Retina (tissue), 1 donor: ENCODE results near the gene ZNF827.
"Not testable (repeated sequence)": the region's sequence is repeated elsewhere in the genome, so short reads cannot be mapped to it uniquely, and the experiment has no call there.

Source experiments
- DNase-seq: peaks from one replicate; pipeline ENCODE4 v3.0.0-alpha.2; 2016

Gene ZNF827

DNA sequence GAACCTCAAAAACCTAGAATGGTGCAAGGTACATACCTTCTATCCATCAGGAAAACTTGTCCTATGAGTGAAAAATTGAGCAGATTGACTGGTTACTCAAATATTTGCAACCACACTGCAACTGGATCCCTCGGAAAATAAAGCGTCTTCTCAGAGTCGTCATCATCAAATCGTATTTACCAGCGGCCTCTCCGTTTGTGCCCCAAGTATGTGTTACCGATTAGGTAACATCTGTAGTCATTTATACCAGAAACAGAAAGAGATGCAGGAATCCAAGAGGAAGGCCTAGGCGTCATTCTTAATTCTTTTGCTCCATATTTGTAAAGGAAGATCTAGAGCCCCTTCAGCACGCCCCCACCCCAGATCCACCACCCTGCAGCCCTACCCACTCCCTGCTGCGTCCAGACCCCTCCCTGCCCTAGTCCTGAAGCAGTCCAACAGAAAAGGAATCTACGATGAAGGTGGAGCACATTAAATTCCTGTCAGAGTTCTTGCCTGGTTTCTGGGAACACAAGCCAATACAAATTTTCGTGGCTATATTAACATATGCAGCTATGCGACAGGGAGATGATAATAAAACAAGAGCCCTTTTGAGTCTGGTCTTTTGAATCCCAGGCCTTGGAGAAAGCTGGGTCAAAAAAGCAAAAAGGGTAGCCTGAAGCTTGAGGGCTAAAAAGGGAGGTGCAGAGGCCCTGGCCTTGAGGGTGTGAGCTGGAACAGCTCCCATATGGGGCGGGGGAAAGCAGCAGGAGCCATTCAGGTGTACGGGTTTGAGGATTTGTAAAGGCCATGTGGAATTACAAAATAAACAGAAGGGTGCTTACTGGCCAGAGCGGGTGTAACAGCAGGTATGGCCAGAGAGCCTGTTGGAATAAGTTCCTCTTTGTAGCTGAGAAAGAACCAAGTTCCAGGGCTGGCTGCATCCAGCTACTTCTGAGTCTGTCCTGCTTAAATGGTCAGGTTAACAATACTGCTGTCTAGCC is 77.0 kb downstream of the ZNF827 start:
- DNase-seq, result no peak

DNA sequence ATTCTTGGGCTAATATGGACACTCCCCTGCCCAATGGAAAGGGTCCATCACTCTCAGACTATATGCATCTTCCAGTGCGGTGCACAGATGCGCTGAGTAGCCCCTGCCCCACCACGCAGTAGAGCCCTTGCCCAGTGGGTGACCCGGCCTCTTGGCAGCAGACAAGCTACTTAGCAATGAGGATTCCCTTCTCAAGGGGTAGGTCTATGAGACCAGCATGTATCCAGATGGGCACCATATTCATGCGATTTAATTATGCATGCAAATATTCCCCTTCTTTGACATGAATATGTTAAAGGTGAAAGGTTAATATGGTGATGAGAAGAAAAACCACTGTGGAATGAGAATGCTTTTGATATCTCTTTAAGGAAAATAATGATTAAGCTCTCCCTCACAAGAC is 77.7 kb downstream of the ZNF827 start:
- DNase-seq, result no peak

DNA sequence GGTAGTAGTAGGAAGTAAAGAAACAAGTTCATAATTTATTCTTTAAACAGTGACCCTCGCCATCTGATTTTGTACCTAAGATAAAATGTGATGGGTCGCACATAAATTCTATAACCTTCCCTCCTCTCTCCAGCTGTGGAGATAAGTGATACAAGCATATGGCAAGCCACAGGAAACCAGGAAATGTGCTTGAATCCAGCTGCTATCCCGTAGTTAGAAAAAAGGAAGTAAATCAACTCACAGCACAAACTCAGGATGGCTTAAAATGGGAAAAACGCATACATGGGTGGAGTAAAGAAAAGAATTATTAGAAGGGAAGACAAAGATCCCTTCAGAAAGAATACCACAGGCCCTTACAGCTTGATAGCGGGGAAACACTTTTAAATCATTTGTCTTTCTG is 78.2 kb downstream of the ZNF827 start:
- DNase-seq, result no peak

DNA sequence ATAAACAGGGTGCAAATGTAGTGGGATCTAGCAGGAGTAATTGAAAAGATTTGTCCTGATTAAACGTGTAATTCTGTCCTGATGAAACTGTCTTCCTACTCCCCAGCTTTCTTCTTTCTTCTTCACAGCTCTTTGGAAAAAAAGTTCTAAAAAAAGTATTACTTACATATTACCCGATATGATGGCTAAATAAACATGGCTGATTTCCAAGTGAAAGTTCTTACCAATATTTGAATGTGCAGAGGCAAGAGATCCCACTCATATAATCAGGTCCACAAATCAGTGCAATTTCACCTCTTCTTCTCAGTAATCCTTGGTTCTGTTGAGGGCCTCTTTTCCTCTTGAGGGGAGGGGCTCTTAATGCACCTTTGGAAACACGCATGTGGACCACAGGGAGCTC is 78.7 kb downstream of the ZNF827 start:
- no peak for DNase-seq

DNA sequence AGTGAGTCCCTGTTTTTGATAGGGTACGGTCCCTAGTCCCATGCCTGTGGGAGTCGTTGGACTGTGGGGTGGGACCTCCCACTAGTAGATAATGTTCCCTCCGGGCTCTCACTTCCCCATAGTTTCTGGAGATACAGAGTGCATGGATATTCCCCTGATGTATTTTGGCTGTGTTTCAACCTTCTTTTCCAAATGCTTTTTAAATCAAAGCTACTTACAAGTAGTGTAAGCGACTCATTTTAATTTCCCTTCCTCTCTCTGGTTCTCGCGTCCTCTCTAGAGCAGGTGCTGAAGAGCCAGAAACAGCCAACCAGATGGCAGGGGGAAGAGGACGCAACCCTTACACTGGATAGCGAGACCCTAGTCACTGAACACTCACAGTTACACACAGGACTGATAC is 79.2 kb downstream of the ZNF827 start:
- no peak for DNase-seq

DNA sequence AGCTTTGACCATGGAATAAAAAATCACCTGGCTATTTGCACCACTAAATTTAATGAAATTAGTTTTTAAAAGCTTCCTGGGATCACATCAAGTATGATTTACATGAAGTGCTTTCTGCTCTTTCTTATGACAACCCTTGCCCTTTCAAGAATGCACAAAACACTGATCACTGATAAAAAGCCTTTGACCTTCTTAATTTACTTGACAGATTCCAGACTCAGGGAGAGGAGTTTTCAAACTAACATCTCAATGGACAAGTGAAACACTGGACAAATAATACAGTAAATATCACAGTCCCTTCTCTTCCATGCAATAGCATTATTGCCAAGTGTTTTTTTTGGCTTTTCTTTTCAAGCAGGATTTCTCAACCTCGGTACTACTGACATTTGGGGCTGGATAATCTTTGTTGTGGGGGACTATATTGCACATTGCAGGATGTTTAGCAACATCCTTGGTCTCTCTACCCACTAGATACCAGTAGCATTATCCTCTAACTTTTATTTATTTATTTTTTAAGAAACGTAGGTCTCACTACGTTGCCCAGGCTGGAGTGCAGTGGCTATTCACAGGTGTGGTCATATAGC is 86.3 kb downstream of the ZNF827 start:
- DNase-seq, result no peak

DNA sequence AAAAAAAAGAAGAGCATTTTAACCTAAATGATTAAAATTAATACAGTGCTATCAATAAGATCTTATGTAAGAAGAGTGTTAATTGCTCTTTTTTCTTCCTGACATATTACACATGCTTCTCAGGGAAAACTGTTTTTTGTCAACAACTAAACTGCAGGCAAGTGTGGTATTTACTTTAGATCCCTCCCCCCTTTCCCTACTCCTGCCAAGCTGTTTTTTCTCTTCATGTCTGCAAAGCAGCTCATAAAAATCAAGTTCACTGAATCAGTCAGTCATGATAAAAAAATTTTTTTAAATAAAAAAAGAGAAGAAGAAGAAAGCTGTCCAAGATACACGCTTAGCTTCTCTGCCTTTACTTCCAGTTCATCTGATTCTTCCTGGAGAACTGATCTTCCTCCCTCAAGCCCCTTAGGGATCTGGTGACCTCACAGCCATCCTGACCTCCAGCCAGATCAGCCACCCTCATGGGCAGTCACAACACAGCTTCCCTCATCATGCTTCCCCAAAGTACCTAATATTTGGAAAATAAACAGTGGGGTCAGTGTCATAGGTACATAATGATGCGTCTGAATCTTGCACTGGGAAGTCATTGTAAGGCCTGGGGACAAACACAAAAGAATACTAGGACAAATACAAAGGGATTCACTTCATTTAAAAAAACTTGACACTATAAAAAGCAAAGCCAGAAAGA is 87.0 kb downstream of the ZNF827 start:
- no peak for DNase-seq

DNA sequence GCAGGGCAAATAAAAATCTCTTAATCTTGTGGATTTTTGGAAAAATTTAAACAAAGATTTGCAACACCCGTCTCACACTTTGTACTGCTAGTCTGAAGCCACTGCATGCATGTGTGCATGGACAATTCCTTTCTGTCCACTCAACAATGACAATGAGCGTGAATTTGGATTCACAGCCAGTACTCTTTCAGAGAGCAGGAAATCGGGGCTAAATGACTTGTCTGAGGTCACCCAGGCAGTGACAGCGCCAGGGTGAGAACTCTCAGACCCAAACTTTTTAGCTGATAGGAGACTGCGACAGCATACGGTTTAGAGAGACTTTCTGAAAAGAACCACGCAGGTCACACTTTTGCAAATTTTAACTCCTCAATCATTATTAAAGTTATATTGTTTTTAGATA is 90.9 kb downstream of the ZNF827 start:
- DNase-seq, result no peak

DNA sequence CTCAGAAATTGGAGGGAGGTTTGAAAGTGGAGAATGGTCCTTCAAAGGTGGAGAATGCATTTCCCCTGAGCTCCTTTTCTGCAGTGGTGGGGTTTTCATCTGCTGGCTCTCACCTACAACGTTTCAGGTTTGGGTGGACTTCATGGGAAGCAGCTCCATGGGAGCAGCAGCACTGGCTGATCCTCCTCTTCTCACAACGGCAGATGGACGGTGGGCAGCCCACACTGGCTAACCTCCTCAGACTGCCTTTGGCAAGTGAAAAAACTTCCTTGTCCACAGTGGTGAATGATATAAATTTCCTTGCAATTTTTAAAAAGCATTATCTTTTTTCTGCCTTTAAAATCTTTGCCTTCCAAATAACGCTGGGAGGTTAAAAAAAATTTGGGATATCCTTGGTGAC is 93.5 kb downstream of the ZNF827 start:
- no peak for DNase-seq

DNA sequence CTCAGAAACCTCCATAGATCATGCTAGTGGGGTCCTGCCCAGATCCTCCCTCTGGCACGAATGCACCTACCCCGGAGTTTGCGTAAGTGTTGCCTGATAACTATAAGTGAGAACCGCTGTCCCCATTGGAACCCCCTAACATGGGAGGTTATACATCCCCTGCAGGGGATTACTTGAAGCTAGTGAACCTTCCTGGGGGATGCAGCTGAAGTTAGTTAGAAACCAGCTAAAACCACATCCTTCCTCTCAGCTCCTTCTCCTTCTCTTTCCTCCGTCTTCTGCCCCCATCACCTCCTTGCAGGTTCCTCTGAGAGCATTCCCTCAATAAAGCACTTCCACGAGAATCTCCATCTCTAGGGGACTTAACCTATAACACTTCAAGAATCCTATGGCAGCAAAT is 95.0 kb downstream of the ZNF827 start:
- DNase-seq, result no peak

DNA sequence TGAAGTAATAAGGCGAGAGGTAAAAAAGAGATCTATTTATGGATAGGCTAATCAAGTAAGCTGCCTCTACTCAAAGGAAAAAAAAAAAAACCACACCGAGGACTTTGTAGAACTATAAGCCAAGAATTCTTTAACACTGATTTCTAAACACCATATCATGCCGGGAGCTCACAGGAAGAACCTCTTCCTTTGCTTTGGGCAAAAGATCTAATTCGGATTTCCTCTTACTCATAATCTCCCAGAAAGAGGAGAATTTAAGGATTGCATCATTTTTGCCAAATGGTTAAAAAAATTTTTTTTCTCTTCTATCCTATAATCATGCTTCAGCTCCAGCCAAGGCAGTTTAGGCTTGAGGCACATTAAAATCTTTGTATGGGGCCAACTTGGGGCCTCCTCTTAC is 95.5 kb downstream of the ZNF827 start:
- no peak for DNase-seq

DNA sequence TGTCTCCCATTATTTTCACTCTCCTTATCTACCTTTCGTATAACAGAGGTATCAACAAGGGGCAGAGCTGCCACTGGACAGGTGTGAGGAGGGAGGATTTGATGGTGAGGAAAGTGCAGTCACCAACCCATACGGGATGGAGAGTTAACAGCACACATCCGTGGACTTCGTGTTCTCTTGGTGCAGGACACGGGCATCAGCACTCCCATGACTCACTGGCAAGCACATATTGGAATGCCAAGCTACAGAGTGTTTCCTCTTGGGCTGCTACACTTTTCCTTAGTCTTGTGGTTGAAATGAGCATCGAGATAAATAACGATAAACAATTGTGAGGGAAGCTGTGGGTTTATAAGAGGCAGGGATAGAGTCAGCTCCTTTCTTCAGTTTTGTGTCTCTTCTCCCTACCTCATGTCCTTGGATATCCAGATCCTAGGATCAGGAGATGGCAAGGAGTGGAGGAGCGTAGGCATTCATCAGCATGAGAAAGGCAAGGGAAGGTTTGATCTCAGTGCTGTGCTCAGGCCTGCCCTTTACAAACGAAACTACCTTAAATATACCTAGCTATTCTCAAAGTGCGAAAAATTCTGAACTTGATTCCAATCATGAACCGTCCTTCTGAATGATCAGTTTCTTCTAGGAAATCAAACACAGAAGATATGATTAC is 96.3 kb downstream of the ZNF827 start:
- no peak for DNase-seq

DNA sequence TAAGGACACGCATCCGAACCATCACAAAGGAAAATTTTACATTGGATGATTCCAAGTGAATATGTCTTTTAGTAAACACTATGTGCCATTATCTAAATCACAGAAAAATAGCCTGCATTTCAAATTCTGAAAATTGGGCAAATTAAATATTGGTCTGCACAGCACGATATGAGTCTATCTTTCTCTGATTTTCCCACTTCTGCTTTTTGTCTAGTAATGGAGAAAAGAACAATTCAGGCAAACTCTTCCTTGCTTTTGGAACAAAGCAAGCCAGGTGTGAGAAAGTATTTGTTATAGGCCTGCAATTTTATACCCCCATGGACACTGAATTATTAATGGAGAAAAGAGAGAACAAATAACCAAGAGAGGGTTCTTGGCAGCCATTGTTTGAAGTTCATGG is 97.8 kb downstream of the ZNF827 start:
- no peak for DNase-seq

DNA sequence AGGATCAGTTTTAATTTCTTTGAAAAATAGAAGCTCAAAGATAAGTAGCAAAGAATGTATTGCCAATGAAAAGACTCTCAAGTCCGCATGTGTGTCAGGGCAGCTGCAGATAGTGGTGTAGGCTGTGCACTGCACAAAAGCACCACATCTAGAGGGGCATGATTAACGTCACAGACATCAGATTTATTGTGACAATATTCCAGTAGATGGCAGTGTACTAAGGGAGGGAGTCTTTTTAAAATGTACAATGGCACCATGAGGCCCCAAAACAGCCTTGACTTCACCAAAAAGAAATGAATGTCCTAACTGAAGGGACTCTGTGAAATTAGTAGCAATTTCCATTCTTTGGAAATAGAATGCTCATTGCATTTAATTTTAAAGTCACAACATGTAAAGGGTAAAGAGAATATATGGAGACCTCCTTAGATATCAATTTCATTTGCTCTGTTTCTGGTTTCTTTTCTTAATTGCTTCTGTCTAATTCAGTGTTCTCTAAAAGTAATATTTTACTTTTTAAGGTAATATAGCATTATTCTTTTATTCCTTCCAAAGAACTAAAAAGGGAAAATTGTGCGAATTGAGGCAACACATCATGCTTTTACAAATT is 98.4 kb downstream of the ZNF827 start:
- no peak for DNase-seq

DNA sequence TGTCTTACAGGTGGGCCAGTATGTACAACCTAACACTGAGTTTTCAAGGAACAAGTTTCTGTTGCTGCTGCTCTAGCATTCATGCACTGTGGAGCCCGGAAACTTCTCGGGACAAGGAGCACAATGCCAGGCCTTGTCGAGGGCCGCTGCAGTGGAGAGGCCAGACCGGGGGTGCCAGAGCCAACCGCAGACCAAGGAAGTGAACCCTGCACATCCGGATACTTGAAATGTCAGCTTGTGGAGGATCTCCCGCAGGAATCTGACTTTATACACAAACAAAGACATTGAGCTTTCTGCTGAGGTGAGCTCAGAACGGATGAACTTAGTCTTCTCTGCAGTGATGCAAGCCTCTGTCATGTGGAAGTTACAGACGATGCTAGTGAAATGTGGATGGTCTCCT is 99.5 kb downstream of the ZNF827 start:
- DNase-seq, result no peak

DNA sequence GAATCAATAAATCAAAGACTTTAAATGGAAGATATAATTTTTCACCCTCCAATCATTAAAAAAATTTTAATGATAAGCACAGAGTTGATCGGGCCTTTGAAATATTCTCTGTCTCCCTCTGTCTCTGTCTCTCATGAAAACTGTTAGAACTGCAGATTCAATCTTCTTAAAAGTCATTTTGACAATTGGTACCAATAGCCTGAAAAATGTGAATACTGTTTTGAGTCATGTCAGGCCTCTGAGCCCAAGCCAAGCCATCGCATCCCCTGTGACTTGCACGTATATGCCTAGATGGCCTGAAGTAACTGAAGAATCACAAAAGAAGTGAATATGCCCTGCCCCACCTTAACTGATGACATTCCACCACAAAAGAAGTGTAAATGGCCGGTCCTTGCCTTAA is 106.2 kb downstream of the ZNF827 start:
- DNase-seq, result not testable (repeated sequence)

DNA sequence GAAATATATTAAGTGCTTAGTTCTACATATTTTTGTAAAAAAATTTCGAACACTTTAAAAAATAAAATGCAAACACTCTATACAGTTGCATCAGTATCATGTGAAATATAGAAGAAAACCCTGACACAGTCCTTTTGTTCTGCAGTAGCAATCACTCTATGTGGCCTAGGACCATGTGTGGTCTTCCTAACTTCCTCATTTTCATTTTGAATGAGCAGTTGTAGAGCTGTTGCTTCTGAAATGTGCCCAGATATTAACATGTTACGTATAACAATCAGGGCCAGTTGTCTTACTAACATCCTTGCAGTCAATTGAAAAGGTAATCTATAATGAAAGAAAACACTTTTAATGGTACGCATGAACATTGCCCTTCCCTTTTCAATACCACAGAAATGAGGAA is 107.9 kb downstream of the ZNF827 start:
- DNase-seq, result no peak

DNA sequence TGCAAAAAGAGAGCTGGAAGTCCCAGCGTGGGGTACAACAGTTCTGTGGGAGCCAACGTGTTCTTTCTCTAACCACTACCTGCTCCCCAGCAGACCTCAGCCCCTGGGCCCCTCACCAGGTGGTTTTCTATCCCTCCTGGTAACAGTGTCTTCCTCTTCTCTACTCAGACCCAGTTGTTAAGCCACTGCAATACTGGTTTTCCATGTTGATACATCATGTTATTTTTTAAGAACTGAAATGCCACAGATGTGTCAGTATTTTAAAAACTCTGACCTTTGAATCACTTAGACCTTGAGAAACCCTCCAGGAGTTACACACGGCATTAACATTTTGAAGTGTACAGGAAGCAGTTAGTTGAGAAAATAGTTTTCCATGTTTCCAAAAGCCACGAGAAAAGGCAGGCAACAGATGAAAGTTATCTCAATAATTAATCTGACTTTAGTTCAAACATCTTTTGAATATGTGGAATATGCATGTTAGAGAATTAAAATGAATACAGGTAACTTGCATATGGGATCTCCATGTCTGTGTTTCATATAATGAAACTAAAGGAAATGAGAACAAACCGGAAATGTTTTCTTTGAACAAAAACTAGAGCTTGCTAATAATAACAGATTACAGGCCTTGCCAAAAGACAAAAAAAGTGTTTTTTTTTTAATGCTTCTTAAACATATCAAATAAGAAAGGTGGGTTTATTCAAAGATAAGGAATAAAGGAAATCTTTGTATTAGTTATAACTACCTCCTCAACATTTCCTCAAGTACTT is 108.8 kb downstream of the ZNF827 start:
- DNase-seq, result no peak

DNA sequence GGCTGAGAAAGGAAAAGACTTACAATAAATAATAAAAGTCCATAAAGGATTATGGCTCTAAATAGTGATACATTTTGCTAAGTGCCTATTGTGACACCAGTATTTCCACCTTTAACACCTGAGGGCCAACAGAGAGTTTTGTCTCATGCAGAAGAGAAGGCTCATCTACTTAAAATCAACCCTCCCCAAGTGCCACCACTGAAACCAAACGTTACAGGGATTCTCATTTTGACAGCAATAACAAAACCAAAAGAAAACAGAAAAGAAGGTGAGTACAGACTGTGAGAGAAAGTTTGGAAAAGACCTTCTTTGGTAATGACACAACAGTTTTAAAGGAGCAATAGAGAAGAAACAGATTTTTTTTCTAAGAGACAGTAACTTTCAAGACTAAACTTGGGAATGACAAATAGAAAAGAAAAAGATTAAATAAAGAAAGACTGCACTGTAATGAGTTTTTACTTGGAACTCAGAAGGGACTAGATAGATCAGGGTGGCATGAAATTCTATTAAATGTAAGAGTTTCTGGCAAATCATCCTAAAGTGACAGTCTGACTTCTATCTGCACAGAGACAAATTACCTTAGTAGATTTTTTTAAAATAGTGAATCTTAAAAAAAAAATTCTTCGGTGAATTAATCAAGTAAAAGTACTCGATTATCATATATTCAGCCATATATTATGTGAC is 109.7 kb downstream of the ZNF827 start:
- no peak for DNase-seq

DNA sequence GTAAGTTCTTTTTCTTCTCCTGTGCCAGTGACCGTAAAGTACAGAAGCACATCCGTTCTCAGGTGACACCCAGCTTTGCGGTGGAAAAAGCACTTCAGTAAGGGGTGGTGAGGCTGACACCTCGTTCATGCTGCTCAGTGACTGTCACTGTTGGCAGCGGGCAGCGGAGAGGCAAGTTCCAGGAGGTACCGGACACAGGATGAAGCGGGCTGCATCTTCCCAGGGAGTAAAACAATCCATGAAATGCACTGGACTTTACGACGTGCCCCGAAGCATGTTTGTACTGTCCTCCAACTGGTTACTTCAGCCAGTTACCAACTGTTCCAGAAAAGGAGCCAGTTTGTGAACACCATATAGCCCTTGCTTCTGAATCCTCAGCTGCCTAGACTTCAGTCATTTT is 110.7 kb downstream of the ZNF827 start:
- DNase-seq, result no peak

DNA sequence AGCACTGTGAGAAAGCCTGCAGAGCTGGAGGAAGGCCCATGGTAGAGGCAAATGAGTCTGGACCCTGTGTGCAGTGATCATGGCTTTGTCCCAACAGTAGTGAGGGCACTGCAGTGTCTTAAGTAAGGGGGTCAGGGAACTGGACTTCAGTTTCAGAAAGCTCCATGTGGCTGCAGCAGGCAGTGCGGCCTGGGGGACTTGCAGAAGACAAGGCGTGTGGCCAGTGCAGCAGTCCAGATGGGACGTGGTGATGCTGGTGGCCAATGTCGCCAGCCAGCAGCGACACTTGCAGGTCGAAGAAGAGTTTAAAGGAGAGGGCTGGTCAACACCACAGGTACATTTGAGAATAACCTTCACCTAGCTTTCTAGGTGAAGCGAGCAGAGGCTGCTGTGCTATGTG is 113.4 kb downstream of the ZNF827 start:
- DNase-seq, result no peak

DNA sequence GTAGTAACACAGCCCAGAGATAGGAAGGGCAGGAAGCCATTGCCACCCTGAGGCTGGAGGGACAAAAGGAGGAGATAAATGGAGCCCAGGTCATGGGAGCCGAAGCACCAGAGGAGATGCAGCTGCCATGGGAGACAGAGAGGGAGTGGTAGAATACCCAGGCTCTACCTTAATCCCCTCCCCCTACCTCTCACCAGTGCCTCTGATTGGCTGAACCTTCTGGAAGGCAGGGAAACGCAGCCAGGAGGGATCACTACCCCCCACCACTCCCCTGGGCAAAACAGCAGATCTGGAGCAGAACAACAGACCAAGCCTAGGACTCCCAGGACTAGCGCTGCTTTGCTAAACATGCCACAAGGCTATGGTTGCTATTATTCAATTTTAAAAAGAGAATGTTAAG is 114.2 kb downstream of the ZNF827 start:
- no peak for DNase-seq
